ENCODE results near the gene SASH1. TPM values are rescaled to one million over a fixed set of nuclear protein-coding genes. Genes with fewer than 3 reads are reported as not detected.

SASH1 gene
- total RNA-seq, 2 donors from 2014 or later = 21.0 to 49.8 TPM

DNA sequence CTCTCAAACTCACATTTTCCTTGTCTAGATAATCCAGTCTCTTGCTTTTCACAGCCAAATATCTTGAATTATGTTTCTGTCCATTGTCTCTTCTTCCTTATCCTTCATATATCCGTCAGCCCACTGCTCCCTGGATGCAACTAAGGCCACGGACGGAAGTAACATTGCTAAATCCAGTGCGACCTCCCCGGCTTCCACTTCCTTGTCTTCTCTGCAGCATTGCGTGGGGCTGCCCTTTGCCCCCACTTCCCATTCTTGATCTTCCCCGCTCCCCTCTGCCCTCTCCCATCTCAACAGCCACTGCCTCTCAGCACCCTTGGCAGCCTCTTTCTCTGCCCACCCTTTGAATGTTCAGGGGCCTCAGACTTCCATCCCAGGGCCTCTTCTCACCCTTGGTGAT, 213.8 kb downstream of the SASH1 start:
- H3K4me1 ChIP-seq = peaks cover 8% of the 10 kb centered on the region
- H3K36me3 ChIP-seq (replicated peaks in 1 of 2; ENCODE audit: insufficient read depth in 1 of 2, low read depth in 2 of 2) = no peaks in the 10 kb centered on the region
- H3K4me3 ChIP-seq = no peak overlapping the region
- no peak for ATAC-seq
- intact Hi-C loops (cut with DNase I) = no loop called here
- H3K27me3 ChIP-seq = no peaks in the 10 kb centered on the region
- TF ChIP-seq, protein P1, sequence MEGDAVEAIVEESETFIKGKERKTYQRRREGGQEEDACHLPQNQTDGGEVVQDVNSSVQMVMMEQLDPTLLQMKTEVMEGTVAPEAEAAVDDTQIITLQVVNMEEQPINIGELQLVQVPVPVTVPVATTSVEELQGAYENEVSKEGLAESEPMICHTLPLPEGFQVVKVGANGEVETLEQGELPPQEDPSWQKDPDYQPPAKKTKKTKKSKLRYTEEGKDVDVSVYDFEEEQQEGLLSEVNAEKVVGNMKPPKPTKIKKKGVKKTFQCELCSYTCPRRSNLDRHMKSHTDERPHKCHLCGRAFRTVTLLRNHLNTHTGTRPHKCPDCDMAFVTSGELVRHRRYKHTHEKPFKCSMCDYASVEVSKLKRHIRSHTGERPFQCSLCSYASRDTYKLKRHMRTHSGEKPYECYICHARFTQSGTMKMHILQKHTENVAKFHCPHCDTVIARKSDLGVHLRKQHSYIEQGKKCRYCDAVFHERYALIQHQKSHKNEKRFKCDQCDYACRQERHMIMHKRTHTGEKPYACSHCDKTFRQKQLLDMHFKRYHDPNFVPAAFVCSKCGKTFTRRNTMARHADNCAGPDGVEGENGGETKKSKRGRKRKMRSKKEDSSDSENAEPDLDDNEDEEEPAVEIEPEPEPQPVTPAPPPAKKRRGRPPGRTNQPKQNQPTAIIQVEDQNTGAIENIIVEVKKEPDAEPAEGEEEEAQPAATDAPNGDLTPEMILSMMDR (IDR thresholded peaks at IDR 0.05) = no peak
- no peak for TF ChIP-seq POLR2A (IDR thresholded peaks at IDR 0.05)
- no peak for DNase-seq
- WGBS, 2 donors = 59 to 86% methylated on average over 6 of the region's 7 CpGs
- H3K27ac ChIP-seq = no peak overlapping the region
- no peaks in the 10 kb centered on the region for H3K9me3 ChIP-seq

DNA sequence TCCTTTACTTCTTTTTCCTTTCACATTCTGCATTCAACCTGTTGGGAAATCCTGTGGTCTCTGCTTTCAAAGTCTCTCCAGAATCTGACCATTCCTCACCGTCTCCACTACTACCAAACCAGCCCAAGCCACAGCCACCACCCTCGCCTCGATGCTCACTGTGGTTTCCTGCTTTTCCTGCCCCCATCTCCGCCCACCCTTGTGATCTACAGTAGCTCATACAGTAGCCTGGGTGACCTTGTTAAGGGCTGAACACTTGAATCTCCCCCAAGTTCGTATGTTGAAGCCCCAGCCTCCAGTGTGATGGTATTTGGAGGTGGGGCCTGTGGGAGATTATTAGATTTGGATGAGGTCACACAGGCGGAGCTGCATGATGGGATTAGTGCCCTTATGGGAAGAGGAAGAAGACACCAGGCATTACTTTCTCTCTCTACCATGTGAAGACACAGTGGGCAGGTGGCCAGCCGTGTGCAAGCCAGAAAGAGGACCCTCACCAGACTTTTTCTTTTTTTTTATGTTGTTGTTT, 215.2 kb downstream of the SASH1 start:
- ATAC-seq = no peak

DNA sequence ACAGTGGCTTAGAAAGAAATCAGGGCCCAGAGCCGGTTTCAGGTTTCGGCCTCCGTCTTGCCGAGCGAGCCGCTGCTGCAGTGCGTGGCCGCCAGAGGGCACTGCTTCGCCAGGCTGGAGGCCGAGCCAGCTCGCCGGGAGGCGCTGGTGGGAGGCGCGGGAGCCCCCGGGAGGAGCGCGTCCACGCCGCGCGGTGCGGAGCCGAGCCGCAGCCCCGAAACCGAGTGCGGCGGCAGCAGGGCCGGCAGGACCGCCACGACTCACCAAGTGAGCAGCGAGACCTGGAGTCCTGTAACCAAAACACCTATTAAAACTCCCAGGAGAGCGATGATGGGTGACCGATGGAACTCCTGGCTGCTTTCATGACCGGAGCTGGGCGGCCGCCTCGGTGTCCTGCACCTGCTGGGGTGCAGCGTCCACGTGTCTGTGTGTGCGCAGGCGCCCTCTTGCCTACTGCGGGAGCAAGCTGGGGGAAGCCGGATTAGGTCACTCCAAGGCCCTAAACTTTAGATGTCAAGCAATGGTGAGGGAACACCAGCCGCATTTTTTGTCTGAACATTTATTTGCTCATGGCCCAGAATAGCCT, 217.3 kb downstream of the SASH1 start:
- TF ChIP-seq, protein P1 (IDR thresholded peaks at IDR 0.05) = peak; percentile 73 to 99 (median 94)
- TF ChIP-seq POLR2A (IDR thresholded peaks at IDR 0.05) = no peak
- Histone ChIP-seq H3K4me3 (peak overlapping the region in 1 of 2 donors; percentile 23), H3K27ac (peak overlapping the region in 3 of 4 donors; percentile 48 to 69 (median 59)), H3K36me3 (replicated peaks in 1 of 2; ENCODE audit: insufficient read depth in 1 of 2, low read depth in 2 of 2) (no peaks in the 10 kb centered on the region), H3K27me3 (no peaks in the 10 kb centered on the region), H3K4me1 (peaks cover 6% of the 10 kb centered on the region), H3K9me3 (no peaks in the 10 kb centered on the region)
- intact Hi-C loops (cut with DNase I) = no loop called here
- 1 to 2% methylated on average over 27 to 45 of the region's 46 CpGs for WGBS, 2 donors
- DNase-seq (peak; percentile 76 to 84 (median 78)), ATAC-seq (peak; percentile 92)

More for the DNA sequence above, 215.2 kb downstream of the SASH1 start:
- Histone ChIP-seq H3K36me3 (replicated peaks in 1 of 2; ENCODE audit: insufficient read depth in 1 of 2, low read depth in 2 of 2) (no peaks in the 10 kb centered on the region), H3K27ac (no peak overlapping the region), H3K4me3 (no peak overlapping the region), H3K4me1 (peaks cover 6% of the 10 kb centered on the region), H3K9me3 (no peaks in the 10 kb centered on the region), H3K27me3 (no peaks in the 10 kb centered on the region)
- WGBS, 2 donors = 46 to 70% methylated on average over 7 of the region's 7 CpGs
- TF ChIP-seq, protein P1 (IDR thresholded peaks at IDR 0.05) = no peak
- TF ChIP-seq POLR2A (IDR thresholded peaks at IDR 0.05) = no peak
- no peak for DNase-seq
- intact Hi-C loops (cut with DNase I) = no loop called here

DNA sequence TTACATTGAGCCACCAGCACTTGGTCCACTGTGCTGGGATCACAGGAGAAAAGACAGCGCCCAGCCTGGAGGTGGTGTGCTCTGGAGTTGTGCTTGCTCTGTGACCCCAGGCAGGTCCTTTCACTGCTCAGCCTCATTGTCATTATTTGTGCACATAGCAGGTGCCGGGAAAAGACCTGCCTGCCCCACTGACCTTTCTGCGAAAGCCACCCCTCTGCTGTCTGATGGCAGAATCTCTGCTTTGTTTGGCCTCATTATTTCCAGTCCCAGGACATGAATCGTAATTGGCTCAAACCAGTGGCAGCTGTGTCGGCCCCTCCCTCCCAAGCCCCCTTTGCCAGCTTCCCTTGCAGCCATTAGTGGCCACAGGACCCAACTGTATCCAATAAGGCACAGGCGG, 219.0 kb downstream of the SASH1 start:
- Histone ChIP-seq H3K36me3 (replicated peaks in 1 of 2; ENCODE audit: insufficient read depth in 1 of 2, low read depth in 2 of 2) (no peaks in the 10 kb centered on the region), H3K27me3 (no peaks in the 10 kb centered on the region), H3K4me3 (no peak overlapping the region), H3K27ac (no peak overlapping the region), H3K9me3 (no peaks in the 10 kb centered on the region), H3K4me1 (peaks cover 6% of the 10 kb centered on the region)
- ATAC-seq (no peak), DNase-seq (no peak)
- intact Hi-C loops (cut with DNase I) = no loop called here
- 85 to 96% methylated on average over 4 to 6 of the region's 6 CpGs for WGBS, 2 donors
- TF ChIP-seq POLR2A (IDR thresholded peaks at IDR 0.05) = no peak
- TF ChIP-seq, protein P1 (IDR thresholded peaks at IDR 0.05) = no peak

DNA sequence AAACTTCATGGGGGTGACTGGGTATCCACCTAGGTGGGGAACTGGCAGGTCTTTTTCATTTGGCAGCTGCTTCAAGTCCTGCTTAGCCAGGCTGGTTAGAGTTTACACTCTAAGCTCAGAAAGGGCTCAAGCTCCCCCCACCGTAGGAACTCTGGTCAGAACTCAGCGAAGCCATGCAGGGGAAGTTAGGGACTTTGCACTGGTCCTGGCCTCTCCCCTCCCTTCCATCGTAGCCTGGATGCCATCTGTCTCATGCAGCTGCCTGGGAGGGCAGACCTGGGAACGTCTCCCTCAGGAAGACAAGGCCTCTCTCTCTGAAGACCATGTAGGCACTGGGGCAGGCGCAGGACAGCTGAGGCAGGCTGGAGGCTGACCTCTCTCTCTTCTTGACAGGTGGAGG, 220.4 kb downstream of the SASH1 start:
- no peaks in the 10 kb centered on the region for H3K27me3 ChIP-seq
- TF ChIP-seq, protein P1 (IDR thresholded peaks at IDR 0.05) = no peak
- no peak for TF ChIP-seq POLR2A (IDR thresholded peaks at IDR 0.05)
- intact Hi-C loops (cut with DNase I) = no loop called here

More for the DNA sequence above, 220.4 kb downstream of the SASH1 start:
- no peaks in the 10 kb centered on the region for H3K36me3 ChIP-seq (replicated peaks in 1 of 2; ENCODE audit: insufficient read depth in 1 of 2, low read depth in 2 of 2)
- no peak for DNase-seq
- WGBS, 2 donors = 80 to 100% methylated on average over 2 to 5 of the region's 5 CpGs
- no peak overlapping the region for H3K27ac ChIP-seq
- peaks cover 6% of the 10 kb centered on the region for H3K4me1 ChIP-seq
- no peak for ATAC-seq
- no peaks in the 10 kb centered on the region for H3K9me3 ChIP-seq
- no peak overlapping the region for H3K4me3 ChIP-seq

Data from body of pancreas (tissue), 4 donors.